GM12878 (cell line): ENCODE measurements around the gene MYCBP. TPM values are rescaled to one million over a fixed set of nuclear protein-coding genes. Genes with fewer than 3 reads are reported as not detected.

Source experiments
- ATAC-seq: fragments of 200-7000 bp; cut with Tn5 transposase; 3 replicates; pipeline ENCODE4 v1.9.1; 2020; ENCODE audit warnings: mild to moderate bottlenecking, moderate library complexity
- BruUV-seq: library from RNA; stranded (reverse); fragments of 400-500 nt; replicated peaks from 2 replicates; lab custom pipeline; 2021; lab: Mats Ljungman, UMichigan
- CTCF ChIA-PET: fragments of 300-600 bp; sonication (Branson Sonifier 250); formaldehyde crosslinking; extraction: SDS; loops from one replicate; lab custom pipeline; 2021; ENCODE audit warnings: inconsistent platforms; lab: Yijun Ruan, JAX
- POLR2A ChIA-PET: fragments of 350-600 bp; formaldehyde crosslinking; extraction: SDS; loops from one replicate; lab custom pipeline; 2021; ENCODE audit warnings: inconsistent platforms; lab: Charles Lee
- RAD21 ChIA-PET: fragments of 300-600 bp; sonication (Branson Sonifier 250); formaldehyde crosslinking; loops from one replicate; lab custom pipeline; 2023; ENCODE audit warnings: antibody characterized with exemption; ENCODE audit not compliant: unreplicated experiment; lab: Charles Lee
- SMC1A ChIA-PET: fragments of 300-600 bp; sonication (Branson Sonifier 250); formaldehyde crosslinking; loops from one replicate; lab custom pipeline; 2023; ENCODE audit not compliant: unreplicated experiment, uncharacterized antibody; lab: Charles Lee
- DNase-seq: peaks from one replicate; pipeline ENCODE4 v3.0.0-alpha.2; 2011; ENCODE audit warnings: low read depth, low spot score
- FAIRE-seq: peaks from 3 replicates; lab custom pipeline; 2011; peaks lifted over from hg19 to GRCh38; lab: Jason Lieb, UNC
- H2AFZ ChIP-seq: 2 replicates; pipeline ENCODE4 v1.6.0; 2011; ENCODE audit warnings: low read depth, low read length, control low read depth; ENCODE audit not compliant: control insufficient read depth
- H3K27ac ChIP-seq: 2 replicates; pipeline ENCODE4 v1.5.1; 2011; ENCODE audit warnings: control low read depth; ENCODE audit not compliant: control insufficient read depth, insufficient read depth
- H3K27me3 ChIP-seq, 2 experiments: replicated peaks in 1 of 2; 2 replicates each; pipeline versions ENCODE4 v1.6.0 to v1.6.1; 2011; ENCODE audit warnings: low read length in 1 of 2; ENCODE audit not compliant: control insufficient read depth in 2 of 2, insufficient read depth in 2 of 2
- H3K36me3 ChIP-seq, 2 experiments: 2 replicates each; pipeline ENCODE4 v1.5.1; 2011; ENCODE audit warnings: low read length in 1 of 2; ENCODE audit not compliant: control insufficient read depth in 2 of 2, insufficient read depth in 2 of 2
- H3K4me1 ChIP-seq: 2 replicates; pipeline ENCODE4 v1.6.1; 2011; ENCODE audit warnings: mild to moderate bottlenecking, low read length, moderate library complexity, mixed read lengths; ENCODE audit not compliant: control insufficient read depth, insufficient read depth
- H3K4me2 ChIP-seq: 2 replicates; pipeline ENCODE4 v1.6.0; 2011; ENCODE audit warnings: control low read depth; ENCODE audit not compliant: control insufficient read depth, insufficient read depth
- H3K4me3 ChIP-seq: fragments of 200-600 bp; sonication (generic); 2 replicates; pipeline ENCODE4 v1.5.1; 2016
- H3K79me2 ChIP-seq: 2 replicates; pipeline ENCODE4 v1.6.0; 2011; ENCODE audit warnings: low read length; ENCODE audit not compliant: control insufficient read depth, insufficient read depth
- H3K9ac ChIP-seq: 2 replicates; pipeline ENCODE4 v1.8.0; 2011; ENCODE audit warnings: low read length, control low read depth, mixed read lengths; ENCODE audit not compliant: control insufficient read depth, insufficient read depth
- H3K9me3 ChIP-seq: replicated peaks from 3 replicates; pipeline ENCODE4 v1.5.1; 2011; ENCODE audit warnings: mild to moderate bottlenecking, low read length; ENCODE audit not compliant: control insufficient read depth, insufficient read depth
- H4K20me1 ChIP-seq: 2 replicates; pipeline ENCODE4 v1.6.0; 2011; ENCODE audit not compliant: control insufficient read depth, insufficient read depth
- ATF7 ChIP-seq: fragments of 450-650 bp; IDR thresholded peaks from 2 replicates; pipeline ENCODE4 v1.6.1; 2016; ENCODE audit warnings: low read depth, mild to moderate bottlenecking
- CHD1 ChIP-seq: IDR thresholded peaks from 2 replicates; pipeline ENCODE4 v1.6.1; 2012; ENCODE audit warnings: low read depth, low read length, improper control_type of control experiment
- CHD4 ChIP-seq: fragments of 200-600 bp; sonication (generic); IDR thresholded peaks from 2 replicates; pipeline ENCODE4 v1.6.1; 2016; ENCODE audit warnings: mild to moderate bottlenecking
- E2F4 ChIP-seq: IDR thresholded peaks from 2 replicates; pipeline ENCODE4 v1.6.1; 2012; ENCODE audit warnings: low read depth, low read length, improper control_type of control experiment
- E2F8 ChIP-seq: fragments of 450-650 bp; IDR thresholded peaks from 2 replicates; pipeline ENCODE4 v1.6.1; 2018; ENCODE audit warnings: mild to moderate bottlenecking, low read depth, moderate library complexity; ENCODE audit not compliant: partially characterized antibody
- ETV6 ChIP-seq, 2 experiments: fragments of 450-650 bp in 1 of 2; IDR thresholded peaks in 1 of 2; conservative IDR thresholded peaks in 1 of 2; 2 replicates each; pipeline ENCODE4 v1.6.1; 2014; ENCODE audit warnings: antibody characterized with exemption in 1 of 2, borderline replicate concordance in 1 of 2, low read depth in 1 of 2, mild to moderate bottlenecking in 1 of 2, moderate library complexity in 1 of 2
- KLF5 ChIP-seq: fragments of 450-650 bp; IDR thresholded peaks from 2 replicates; pipeline ENCODE4 v1.6.1; 2014; ENCODE audit warnings: mild to moderate bottlenecking; ENCODE audit not compliant: partially characterized antibody
- MAX ChIP-seq: IDR thresholded peaks from 2 replicates; pipeline ENCODE4 v1.6.1; 2012; ENCODE audit warnings: low read depth, low read length, improper control_type of control experiment
- MEF2B ChIP-seq: fragments of 450-650 bp; IDR thresholded peaks from 2 replicates; pipeline ENCODE4 v1.6.1; 2018; ENCODE audit warnings: mild to moderate bottlenecking, moderate library complexity; ENCODE audit not compliant: partially characterized antibody, poor library complexity, severe bottlenecking
- MTA3 ChIP-seq: IDR thresholded peaks from 2 replicates; pipeline ENCODE4 v1.6.1; 2012; ENCODE audit warnings: low read length, inconsistent platforms, borderline replicate concordance
- NKRF ChIP-seq: fragments of 450-650 bp; conservative IDR thresholded peaks from 2 replicates; pipeline ENCODE4 v1.6.1; 2017; ENCODE audit warnings: mild to moderate bottlenecking, moderate library complexity
- NR2C1 ChIP-seq: fragments of 450-650 bp; IDR thresholded peaks from 2 replicates; pipeline ENCODE4 v1.6.1; 2017; ENCODE audit warnings: antibody characterized with exemption, mild to moderate bottlenecking, moderate library complexity
- RELA ChIP-seq: fragments of 450-650 bp; IDR thresholded peaks from 2 replicates; pipeline ENCODE4 v1.8.0; 2014; ENCODE audit warnings: borderline replicate concordance; ENCODE audit not compliant: partially characterized antibody
- SIN3A ChIP-seq: IDR thresholded peaks from 2 replicates; pipeline ENCODE4 v1.6.1; 2012; ENCODE audit warnings: low read depth, low read length, improper control_type of control experiment
- SIX5 ChIP-seq: IDR thresholded peaks from 2 replicates; pipeline ENCODE4 v1.6.1; 2011; ENCODE audit warnings: mild to moderate bottlenecking, low read depth, low read length, moderate library complexity; ENCODE audit not compliant: severe bottlenecking
- SMAD1 ChIP-seq: fragments of 450-650 bp; IDR thresholded peaks from 2 replicates; pipeline ENCODE4 v1.6.1; 2018; ENCODE audit warnings: mild to moderate bottlenecking, low read depth; ENCODE audit not compliant: partially characterized antibody
- SPI1 ChIP-seq: IDR thresholded peaks from 2 replicates; pipeline ENCODE4 v1.6.1; 2011; ENCODE audit warnings: low read depth, mild to moderate bottlenecking, low read length, moderate library complexity, borderline replicate concordance; ENCODE audit not compliant: insufficient read depth
- SREBF1 ChIP-seq: IDR thresholded peaks from 2 replicates; pipeline ENCODE4 v1.6.1; 2012; ENCODE audit warnings: mild to moderate bottlenecking, low read length
- WGBS: methylation state at CpG from one replicate; pipeline ENCODE4 v1.1.6; 2016; ENCODE audit warnings: low lambda C conversion rate; ENCODE audit not compliant: insufficient replicate concordance, insufficient coverage; ENCODE audit errors: missing lambda C conversion rate; 5-methylcytosine and 5-hydroxymethylcytosine counted together
- in situ Hi-C: fragments of 300-500 bp; cut with MboI; formaldehyde crosslinking; loops from 9 replicates; pipeline ENCODE4 v1.14.3; 2018; ENCODE audit warnings: mixed read lengths
- intact Hi-C: fragments of 100-400 bp; cut with micrococcal nuclease; formaldehyde crosslinking; loops from one replicate; pipeline ENCODE4 v1.14.2; 2022; ENCODE audit not compliant: unreplicated experiment
- polyA plus RNA-seq, 11 experiments: library from polyadenylated mRNA; depleted of rRNA in 4 of 11; unstranded in 6 of 11; stranded (reverse) in 5 of 11; fragments of >200 nt; fragmentation: Nextera tagmentation in 4 of 11; fragmentation: Illumina TruSeq in 1 of 11; extraction: Ambion mirVana in 4 of 11; extraction: Trizol in 1 of 11; gene quantifications; 1 replicate in 1 of 11; 2 replicates in 10 of 11; pipeline versions ENCODE4 v1.2.1 to v1.2.3, GENCODE V29; 2011 to 2016; ENCODE audit warnings: inconsistent platforms in 2 of 11, missing spikeins in 2 of 11, low read depth in 1 of 11
- total RNA-seq, 4 experiments: library from RNA; depleted of rRNA in 3 of 4; stranded (reverse); fragments of >200 nt in 3 of 4; fragmentation: Illumina TruSeq in 1 of 4; extraction: Trizol in 1 of 4; gene quantifications; 2 replicates each; pipeline versions ENCODE4 v1.2.1 to v1.2.3, GENCODE V29; 2013 to 2021

MYCBP gene
- total and polyA plus RNA-seq, 10 of the 15 experiments (the other 5 are each of a cell fraction or from before 2014, with no cell fraction given) = 26.1 to 210 (median 43.1) TPM

- CTCF ChIA-PET = interaction anchor here (0.8 to 4.6 kb wide), 19 partner anchors 9 to 809 kb away, joined by 3 to 33 read pairs (median 5); no protein-coding TSS in a partner anchor
- intact Hi-C loops = no loop called here
- BruUV-seq = no TSS peak
- no peak for FAIRE-seq
- SMC1A ChIA-PET = interaction anchor here (0.6 to 1.9 kb wide), 12 partner anchors 10 to 811 kb away, joined by 3 to 7 read pairs (median 3); no protein-coding TSS in a partner anchor
- H4K20me1 ChIP-seq = no peaks in the 10 kb centered on the region
- DNase-seq = no peak
- RAD21 ChIA-PET = interaction anchor here (0.9 to 1.9 kb wide), 10 partner anchors 15 to 806 kb away, joined by 3 to 8 read pairs (median 4); no protein-coding TSS in a partner anchor
- H3K4me2 ChIP-seq = no peak overlapping the region
- in situ Hi-C loops = loop anchor here (25.0 kb wide), 1 partner anchor 947 kb away; no protein-coding TSS in a partner anchor
- no peaks in the 10 kb centered on the region for H3K4me1 ChIP-seq
- H3K9ac ChIP-seq = no peak overlapping the region
- no peak overlapping the region for H3K4me3 ChIP-seq
- no peaks in the 10 kb centered on the region for H3K9me3 ChIP-seq
- H2AFZ ChIP-seq = no peak overlapping the region
- no peak overlapping the region for H3K27ac ChIP-seq
- no peaks in the 10 kb centered on the region for H3K79me2 ChIP-seq
- POLR2A ChIA-PET = no interaction called here
- no peak for ATAC-seq
- H3K36me3 ChIP-seq = peaks cover 0 to 4% of the 10 kb centered on the region in 2 experiments; a peak in 1 of 4 replicates
- 69% methylated on average over 3 of the region's 3 CpGs for WGBS
- peaks cover 0 to 2% of the 10 kb centered on the region in 2 experiments; a peak in 2 of 4 replicates for H3K27me3 ChIP-seq
- TF ChIP-seq MTA3 (no peak), RELA (no peak), E2F8 (no peak), ETV6 (conservative IDR thresholded peaks at IDR 0.05 in 1 of 2, IDR thresholded peaks at IDR 0.05 in 1 of 2; ENCODE audit: borderline replicate concordance in 1 of 2, low read depth in 1 of 2) (no peak), MAX (no peak), SMAD1 (no peak), MEF2B (no peak), ATF7 (no peak), SIN3A (no peak), SIX5 (no peak), SPI1 (no peak), NR2C1 (no peak), KLF5 (no peak), CHD1 (no peak), SREBF1 (no peak), CHD4 (no peak), E2F4 (no peak), NKRF (no peak)
Measured at GRCh38 chr1:38834221-38834782, 38.8 kb downstream of the MYCBP start.
